GM21360 (cell line): ENCODE measurements around the gene SCGB1D1.
"Not testable (repeated sequence)": the region's sequence is repeated elsewhere in the genome, so short reads cannot be mapped to it uniquely, and the experiment has no call there.

Source experiments
- ATAC-seq: cut with Tn5 transposase; IDR thresholded peaks from one replicate; pipeline ENCODE4 v1.9.1; 2021; ENCODE audit warnings: mild to moderate bottlenecking, moderate library complexity; ENCODE audit not compliant: unreplicated experiment

Gene SCGB1D1

GRCh38 chr11:62157603-62158002, 32.4 kb upstream of the SCGB1D1 start:
- no peak for ATAC-seq

- ATAC-seq = no peak
These were observed 23.6 kb upstream of the SCGB1D1 start for GRCh38 chr11:62166371-62166770.

DNA sequence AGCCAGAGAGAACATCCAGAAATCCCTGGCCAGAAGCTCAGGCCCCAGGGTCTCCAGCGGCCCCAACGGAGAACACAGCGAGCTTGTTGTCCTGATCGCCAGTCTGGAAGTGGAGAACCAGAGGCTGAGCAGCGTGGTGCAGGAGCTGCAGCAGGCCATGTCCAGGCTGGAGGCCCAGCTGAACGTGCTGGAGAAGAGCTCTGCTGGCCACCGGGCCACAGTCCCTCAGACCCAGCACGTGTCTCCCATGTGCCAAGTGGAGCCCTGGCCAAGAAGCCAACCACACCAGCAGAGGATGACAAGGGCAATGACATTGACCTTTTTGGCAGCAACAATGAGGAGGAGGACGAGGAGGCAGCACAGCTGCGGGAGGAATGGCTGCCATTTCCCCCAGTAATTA, 20.6 kb upstream of the SCGB1D1 start:
- ATAC-seq = no peak

DNA sequence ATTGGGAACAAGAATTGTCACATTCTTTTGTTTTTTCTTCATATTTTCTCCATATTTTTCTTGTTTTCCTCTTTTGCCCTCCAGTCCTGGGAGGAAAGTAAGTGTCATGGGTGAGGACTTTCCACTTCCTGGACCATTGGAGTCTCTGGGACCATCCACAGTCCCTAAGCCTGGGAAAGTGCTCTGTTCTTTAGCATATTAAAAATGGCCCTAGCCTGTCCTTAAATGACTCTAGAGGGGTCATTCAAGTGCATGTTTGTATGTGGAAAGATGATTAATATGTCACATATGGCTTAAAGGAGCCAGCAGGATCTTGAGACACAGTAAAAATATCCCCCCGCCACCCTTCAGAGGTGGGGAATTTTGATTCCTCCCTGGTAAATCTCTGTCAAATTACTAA, 20.1 kb upstream of the SCGB1D1 start:
- no peak for ATAC-seq

DNA sequence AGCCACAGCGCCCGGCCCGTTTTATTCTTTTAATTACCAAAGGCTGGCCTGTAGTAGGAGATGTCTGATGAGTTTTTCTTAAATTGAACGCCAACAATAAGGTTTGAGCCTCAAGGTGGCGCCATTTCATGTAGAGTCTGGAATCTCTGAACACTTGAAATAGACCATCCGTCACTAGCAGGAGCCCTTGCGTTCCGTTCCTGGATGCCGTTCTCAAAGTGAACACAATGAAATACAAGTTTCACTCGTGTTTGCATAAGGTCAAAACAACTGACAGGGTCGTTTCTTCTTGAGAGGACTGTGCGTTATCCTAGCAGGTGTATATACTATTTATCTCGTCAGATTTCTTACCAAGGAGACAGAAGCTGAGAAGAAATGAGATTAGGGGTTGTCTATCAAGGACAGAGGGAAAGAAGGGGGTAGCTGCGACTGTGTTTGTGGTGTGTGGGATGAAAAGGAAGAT, 18.7 kb upstream of the SCGB1D1 start:
- no peak for ATAC-seq

DNA sequence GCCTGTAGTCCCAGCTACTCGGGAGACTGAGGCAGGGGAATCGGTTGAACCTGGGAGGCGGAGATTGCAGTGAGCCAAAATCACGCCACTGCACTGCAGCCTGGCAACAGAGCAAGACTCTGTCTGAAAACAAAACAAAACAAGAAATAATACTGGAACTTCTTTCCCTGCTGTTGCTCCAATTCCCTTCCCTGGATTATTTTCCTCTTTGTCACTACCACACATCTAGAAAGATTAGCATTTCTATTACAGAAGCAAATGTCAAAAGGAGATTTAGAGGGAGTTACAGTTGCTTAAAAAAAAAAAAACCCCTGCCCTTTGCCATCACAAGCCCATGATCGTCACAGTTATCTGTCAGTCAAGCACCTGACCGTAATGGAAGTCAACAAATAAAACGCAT, 17.7 kb upstream of the SCGB1D1 start:
- ATAC-seq = no peak

- ATAC-seq = no peak
These were observed 13.2 kb upstream of the SCGB1D1 start for GRCh38 chr11:62176766-62177165.

GRCh38 chr11:62179995-62180394, 10.0 kb upstream of the SCGB1D1 start:
- no peak for ATAC-seq

GRCh38 chr11:62181097-62181496, 8.9 kb upstream of the SCGB1D1 start:
- ATAC-seq = no peak

DNA sequence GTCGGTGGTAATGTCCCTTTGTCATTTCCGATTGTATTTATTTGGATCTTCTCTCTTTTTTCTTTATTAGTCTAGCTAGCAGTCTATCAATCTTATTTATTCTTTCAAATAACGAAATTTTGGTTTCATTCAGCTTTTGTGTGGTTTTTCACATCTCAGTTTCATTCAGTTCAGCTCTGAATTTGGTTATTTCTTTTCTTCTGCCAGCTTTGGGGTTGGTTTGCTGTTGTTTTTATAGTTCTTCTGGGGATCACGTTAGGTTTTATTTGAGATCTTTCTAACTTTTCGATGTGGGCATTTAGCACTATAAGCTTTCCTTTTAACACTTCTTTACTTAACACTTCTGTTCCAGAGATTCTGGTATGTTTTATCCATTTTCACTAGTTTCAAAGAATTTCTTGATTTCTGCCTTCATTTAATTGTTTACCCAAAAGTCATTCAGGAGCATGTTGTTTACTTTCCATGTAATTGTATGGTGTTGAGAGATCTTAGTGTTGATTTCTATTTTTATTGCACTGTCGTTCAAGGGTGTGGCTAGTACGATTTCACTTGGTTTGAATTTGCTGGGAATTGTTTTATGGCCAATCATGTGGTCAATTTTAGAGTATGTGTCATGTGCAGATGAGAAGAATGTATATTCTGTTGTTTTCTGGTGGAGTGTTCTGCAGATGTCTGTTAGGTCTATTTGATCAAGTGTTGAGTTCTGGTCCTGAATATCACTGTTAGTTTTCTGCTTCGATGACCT, 7.7 kb upstream of the SCGB1D1 start:
- ATAC-seq = no peak

DNA sequence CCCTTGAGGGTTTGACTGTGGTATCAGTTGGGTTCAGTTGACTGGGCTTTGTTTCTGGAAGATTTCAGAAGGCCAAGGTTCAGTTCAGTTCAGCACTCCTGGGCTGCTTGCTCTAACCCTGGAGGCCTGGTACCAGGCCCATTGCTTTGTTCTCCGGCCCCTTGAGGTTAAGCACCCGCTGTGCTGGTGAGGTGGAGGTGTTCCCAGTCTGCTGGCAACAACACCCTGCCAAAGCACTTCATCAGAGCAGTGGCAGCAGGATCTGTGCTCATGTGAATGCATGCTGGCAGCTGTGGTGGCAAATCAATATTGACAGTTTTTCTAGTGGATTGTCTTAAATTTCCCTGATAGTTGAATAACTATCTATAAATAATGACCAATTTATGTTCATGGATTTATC, 3.8 kb upstream of the SCGB1D1 start:
- no peak for ATAC-seq

- ATAC-seq = no peak
These were observed 3.9 kb downstream of the SCGB1D1 start for GRCh38 chr11:62193952-62194351.

DNA sequence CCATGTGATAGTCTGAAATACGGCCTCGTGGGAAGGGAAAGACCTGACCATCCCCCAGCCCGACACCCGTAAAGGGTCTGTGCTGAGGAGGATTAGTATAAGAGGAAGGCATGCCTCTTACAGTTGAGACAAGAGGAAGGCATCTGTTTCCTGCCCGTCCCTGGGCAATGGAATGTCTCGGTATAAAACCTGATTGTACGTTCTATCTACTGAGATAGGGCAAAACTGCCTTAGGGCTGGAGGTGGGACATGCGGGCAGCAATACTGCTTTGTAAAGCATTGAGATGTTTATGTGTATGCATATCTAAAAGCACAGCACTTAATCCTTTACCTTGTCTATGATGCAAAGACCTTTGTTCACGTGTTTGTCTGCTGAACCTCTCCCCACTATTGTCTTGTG, 5.0 kb downstream of the SCGB1D1 start:
- ATAC-seq = not testable (repeated sequence)

GRCh38 chr11:62195945-62196344, 5.9 kb downstream of the SCGB1D1 start:
- no peak for ATAC-seq

DNA sequence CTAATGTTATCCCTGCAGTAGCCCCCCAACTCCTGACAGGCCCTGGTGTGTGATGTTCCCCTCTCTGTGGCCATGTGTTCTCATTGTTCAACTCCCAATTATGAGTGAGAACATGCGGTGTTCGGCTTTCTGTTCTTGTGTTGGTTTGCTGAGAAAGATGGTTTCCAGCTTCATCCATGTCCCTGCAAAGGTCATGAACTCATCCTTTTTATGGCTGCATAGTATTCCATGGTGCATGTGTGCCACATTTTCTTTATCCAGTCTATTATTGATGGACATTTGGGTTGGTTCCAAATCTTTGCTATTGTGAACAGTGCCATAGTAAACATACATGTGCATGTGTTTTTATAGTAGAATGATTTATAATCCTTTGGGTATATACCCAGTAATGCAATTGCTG, 7.4 kb downstream of the SCGB1D1 start:
- ATAC-seq = not testable (repeated sequence)

- no peak for ATAC-seq
These were observed 11.4 kb downstream of the SCGB1D1 start for GRCh38 chr11:62201376-62201775.

GRCh38 chr11:62202910-62203309, 12.9 kb downstream of the SCGB1D1 start:
- ATAC-seq = no peak

GRCh38 chr11:62204430-62204829, 14.4 kb downstream of the SCGB1D1 start:
- ATAC-seq = no peak

DNA sequence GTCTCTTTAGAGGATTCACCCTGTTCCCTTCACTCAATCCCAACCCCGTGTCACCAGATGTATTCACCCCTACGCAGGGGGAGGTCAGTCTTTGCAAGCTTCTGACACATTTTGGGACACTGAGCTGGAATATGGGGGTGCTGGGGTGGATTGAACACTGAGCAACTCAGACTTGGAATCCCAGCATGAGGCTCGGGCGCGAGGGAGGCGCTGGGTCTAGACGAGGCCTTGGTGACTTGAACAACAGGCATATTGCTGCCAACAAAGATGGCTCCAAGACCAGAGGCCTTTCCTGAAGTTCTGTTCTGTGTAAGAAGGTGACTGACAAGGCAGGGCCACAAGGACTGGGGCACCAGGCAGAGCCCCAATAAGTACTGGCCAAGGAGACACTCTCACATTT, 15.4 kb downstream of the SCGB1D1 start:
- ATAC-seq = no peak

DNA sequence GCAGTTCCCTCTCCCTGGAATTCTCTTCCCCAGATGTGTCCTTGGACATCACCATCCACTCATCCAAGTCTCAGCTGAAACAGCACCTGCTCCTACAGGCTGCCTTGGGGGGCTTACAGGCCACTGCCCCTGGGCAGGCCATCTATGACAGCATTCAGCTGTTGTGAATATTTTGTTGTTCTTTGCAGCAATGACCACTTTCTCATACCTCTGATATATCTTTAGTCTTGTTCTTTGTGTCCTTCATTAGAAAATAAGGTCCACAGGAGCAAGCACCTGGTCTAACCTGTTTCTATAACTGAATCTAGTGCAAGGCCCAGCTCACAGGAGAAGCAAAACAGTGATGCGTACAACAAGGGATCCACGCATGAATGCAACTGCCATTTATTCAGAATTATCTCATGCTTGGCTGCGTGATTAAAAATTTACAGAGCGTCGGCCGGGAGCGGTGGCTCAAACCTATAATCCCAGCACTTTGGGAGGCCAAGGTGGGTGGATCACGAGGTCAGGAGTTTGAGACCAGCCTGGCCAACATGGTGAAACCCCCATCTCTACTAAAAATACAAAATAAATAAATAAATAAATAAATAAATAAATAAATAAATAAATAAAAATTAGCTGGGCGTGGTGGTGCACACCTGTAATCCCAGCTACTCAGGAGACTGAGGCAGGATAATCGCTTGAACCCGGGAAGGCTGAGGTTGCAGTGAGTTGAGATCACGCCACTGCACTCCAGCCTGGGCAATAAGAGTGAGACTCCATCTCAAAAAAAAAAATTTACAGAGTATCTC, 16.5 kb downstream of the SCGB1D1 start:
- not testable (repeated sequence) for ATAC-seq

DNA sequence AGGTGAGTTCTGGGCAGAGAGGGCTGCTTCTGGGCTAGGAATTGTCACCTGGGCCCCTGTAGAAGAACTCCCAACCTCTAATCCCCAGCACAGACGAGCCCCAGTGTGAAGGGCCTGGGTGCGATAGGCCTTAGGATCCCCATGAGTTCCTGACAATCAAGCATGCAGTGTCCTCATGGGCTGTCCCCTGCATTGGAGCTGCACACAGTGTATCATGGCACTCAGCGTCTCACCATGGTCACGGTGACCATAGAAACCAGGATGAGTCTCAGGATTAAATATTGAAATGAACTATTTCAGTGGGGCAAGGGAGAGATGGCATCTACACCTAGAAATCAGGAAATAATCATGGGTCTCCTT, 18.7 kb downstream of the SCGB1D1 start:
- ATAC-seq = no peak

- no peak for ATAC-seq
These were observed 27.3 kb downstream of the SCGB1D1 start for GRCh38 chr11:62217191-62217748.
